GM12874 (cell line): ENCODE results near the gene NANOG.

Experiments used
- TF ChIP-seq, protein P1 (sequence below): IDR thresholded peaks from 2 replicates; pipeline ENCODE4 v1.5.1; 2011; ENCODE audit warnings: low read depth, mild to moderate bottlenecking, control low read depth, low read length, moderate library complexity; ENCODE audit not compliant: insufficient read depth

The NANOG gene

DNA sequence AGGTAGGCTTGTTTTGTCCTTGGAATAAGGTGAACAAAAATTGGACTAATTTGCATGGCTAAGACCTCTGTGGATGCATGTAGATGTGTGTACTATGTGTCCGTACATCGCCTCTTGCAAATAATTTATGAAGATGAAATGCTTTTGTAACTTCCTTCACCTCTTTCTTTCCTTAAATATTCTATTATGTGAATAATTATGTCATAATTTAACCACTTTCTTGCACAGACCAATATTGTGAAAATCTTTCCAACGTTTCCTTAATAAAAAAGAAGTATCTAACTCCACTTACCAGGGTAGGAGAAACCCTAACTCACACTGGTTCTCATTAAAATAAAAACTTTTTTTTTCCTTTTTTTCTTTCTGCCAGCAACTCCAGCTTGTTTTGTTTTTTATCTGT is 4.0 kb downstream of the NANOG start:
- TF ChIP-seq, protein P1, sequence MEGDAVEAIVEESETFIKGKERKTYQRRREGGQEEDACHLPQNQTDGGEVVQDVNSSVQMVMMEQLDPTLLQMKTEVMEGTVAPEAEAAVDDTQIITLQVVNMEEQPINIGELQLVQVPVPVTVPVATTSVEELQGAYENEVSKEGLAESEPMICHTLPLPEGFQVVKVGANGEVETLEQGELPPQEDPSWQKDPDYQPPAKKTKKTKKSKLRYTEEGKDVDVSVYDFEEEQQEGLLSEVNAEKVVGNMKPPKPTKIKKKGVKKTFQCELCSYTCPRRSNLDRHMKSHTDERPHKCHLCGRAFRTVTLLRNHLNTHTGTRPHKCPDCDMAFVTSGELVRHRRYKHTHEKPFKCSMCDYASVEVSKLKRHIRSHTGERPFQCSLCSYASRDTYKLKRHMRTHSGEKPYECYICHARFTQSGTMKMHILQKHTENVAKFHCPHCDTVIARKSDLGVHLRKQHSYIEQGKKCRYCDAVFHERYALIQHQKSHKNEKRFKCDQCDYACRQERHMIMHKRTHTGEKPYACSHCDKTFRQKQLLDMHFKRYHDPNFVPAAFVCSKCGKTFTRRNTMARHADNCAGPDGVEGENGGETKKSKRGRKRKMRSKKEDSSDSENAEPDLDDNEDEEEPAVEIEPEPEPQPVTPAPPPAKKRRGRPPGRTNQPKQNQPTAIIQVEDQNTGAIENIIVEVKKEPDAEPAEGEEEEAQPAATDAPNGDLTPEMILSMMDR: no peak

DNA sequence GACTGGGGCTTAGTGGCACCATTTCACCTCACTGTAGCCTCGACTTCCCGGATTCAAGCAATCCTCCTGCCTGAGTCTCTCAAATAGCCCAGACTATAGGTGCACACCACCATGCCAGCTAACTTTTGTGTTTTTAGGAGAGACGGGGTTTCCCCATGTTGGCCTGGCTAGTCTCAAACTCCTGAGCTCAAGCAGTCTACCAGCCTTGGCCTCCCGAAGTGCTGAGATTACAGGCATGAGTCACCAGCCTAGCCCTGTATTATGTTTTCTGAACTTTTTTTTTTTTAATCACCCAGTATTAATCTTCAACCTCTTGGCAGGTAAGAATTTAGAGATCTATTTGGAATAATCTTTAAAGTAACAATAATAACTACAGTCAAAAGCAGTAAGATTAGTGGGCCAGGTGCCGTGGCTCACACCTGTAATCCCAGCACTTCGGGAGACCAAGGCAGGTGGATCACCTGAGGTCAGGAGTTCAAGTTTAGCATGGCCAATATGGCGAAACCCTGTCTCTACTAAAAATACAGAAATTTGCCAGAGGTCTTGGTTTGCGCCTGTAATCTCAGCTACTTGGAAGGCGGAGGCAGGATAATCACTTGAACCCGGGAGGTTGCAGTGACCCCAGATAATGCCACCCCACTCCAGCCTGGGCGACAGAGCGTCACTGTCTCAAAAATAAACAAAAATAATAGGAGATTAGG is 8.6 kb downstream of the NANOG start:
- TF ChIP-seq, protein P1: no peak

DNA sequence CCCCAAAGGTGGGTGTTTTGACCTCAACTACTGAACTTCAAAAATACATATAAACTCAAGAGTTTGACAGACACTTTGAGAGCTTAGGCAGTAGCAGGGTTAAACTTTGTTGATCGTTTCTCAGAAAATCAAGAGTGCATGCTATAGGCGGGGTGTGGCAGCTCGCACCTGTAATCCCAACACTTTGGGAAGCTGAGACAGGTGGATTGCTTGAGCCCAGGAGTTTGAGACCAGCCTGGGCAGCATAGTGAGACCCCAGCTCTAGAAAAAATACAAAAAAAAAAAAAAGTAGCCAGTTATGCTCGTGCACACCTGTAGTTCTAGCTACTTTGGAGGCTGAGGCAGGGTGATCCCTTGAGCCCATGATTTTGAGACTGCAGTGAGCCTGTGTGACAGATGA is 12.3 kb downstream of the NANOG start:
- TF ChIP-seq, protein P1: no peak

DNA sequence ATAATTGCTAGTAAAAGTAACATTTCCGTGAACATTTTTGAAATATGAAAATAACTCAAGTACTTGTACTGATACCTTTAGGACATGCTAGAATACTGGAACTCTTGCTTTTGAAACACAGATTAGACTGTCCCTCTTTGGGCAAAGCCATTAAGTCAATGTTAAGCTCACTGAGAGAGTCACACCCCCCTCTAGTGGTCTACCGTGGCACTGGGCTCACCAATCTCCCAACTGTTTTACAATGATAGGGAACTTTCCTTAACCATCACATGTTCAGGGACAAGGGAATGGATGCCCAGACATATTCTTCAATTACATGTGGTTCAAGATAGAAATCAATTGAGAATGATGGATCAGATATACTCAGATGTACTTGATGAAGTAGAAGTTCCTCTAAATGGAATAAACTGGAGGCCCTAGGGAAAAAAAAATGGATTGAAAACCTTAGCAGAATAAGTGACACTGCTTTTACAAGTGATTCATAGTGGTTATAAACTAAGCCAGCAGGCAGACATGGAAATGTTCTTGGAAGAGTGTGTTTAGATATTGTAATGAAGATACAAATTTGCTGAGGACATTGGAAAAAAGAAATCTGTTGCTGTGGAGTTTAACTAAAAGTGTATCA is 17.8 kb downstream of the NANOG start:
- TF ChIP-seq, protein P1: peak; percentile 83

DNA sequence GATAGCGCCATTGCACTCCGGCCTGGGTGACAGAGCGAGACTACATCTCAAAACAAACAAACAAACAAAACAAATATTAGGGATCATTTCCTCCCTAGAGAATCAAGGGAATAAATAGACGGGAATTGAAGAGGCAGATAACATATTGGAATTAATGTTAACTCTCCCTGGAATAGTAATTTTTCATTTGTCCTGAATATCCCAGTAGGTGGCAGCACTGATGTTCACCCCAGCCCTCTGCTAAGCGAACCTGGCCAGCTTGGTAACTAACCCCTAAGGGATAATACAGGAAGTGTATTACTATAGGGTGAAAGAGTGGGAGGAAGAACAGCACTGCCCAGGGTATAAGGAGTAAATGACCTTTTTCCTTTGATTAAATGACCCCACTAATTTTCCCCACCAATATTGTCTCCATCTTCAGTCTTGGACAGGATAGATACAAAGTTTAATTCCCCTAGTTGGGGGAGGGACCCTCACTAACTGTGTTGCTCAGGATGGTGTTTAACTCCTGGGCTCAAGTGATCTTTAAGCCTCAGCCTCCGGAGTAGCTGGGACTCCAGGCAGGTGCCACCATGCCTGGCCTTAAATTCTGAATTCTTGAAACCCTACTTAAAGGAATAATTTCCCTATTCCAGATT is 43.0 kb downstream of the NANOG start:
- TF ChIP-seq, protein P1: peak; percentile 37; the same call in 1 of the 2 replicates

DNA sequence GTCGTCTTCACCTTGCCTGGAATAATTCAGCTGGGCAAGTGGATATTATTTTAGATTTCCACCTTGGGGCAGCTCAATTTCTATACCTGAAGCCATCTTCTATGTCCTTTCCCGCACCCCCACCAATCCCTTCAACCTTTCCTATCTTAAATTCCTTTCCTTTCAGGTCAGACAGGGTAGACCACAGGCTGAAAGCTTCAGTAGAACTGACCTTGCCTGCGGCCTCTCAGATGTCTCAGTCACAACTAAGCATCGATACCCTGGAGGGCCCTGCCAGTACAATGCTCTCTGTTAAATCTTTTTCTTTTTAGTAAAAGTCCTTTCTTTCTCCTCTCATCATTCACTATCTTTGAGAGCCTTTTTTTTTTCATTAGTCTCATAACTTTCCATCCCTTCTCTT is 44.6 kb downstream of the NANOG start:
- TF ChIP-seq, protein P1: no peak

DNA sequence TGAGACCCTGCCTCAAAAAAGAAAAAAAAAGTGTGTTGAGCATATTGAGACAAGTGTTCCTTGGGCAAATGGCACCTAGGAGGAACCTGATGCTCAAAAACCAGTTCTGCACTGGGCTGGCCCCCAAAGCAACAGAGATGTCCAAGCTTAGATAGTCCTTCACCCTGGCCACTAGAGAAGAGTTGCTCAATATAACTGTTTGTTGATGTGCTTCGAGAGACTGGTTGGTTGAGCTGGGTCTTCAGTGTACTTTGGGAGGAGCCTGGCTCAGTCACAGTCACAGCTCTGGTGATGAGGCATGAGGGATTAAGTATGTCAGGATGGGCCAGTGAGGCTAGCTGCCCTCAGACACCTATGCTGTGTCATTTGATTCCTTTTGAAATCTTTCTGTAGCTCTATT is 45.5 kb downstream of the NANOG start:
- TF ChIP-seq, protein P1: no peak
